Measurements from ENCODE around the gene TYW1B. TPM values are rescaled to one million over a fixed set of nuclear protein-coding genes. Genes with fewer than 3 reads are reported as not detected.
"Not testable (repeated sequence)": the region's sequence is repeated elsewhere in the genome, so short reads cannot be mapped to it uniquely, and the experiment has no call there.

Gene TYW1B
- total RNA-seq, 1 donor: 6.7 TPM

DNA sequence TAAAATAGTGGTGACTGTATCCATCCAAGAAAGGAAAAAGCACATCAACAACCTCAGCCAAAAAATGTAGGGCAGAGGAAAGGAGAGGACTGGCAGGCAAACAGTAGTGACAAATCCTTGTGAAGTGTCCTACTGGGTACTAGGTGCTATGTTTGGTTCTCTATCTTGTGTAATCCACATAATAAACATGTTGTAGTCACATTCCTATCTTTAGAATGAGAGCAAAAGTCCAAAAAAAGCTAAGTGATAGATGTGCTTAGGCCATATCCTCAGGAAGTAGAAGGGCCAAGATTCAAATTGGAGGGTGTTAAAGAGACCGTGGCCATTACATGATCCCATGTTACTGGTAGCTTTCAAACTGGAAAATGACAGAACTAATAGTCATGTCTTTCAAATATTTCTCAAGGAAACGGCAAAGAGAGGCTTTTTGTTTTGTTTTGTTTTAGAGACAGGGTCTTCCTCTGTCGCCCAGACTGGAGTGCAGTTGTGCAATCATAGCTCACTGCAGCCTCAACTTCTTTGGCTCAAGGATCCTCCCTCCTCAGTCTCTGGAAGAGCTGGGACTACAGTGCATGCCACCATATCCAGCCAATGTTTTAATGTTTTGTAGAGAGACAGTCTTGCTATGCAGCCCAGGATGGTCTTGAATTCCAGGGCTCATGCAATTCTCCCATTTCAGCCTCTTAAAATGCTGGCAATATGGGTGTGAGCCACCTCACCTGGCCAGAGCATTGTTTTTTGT is 244.2 kb downstream of the TYW1B start:
- not testable (repeated sequence) for DNase-seq (ENCODE audit: low read depth in 2 of 3, low spot score in 2 of 3)

DNA sequence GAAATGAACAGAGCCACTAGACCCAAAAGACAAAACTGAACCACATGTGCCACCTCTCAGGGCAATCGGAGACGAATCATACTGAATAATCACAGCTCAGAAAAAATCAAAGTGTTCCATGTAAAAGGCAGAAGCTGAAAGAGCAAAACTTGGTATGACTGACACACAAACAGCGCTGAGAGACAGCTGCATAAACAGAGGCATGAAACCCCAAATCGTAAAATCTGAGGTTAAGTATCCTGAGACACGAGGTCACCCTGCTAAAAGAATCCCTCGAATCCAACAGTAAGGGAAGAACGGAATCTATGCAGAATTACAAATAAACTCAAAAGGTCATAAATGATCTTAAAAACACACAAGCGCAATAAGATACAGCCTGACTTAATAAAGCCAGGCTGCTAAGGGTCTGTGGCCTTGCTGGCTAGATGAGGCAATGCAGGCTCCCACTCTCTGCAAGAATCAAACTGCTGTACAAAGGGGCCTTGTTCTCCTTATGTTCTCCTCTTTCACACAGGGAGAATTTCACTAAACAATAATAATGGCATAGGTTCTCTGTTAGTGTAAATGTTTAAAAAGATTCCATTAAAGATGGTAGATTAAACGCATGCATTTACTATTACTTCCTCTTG is 247.7 kb downstream of the TYW1B start:
- not testable (repeated sequence) for DNase-seq (ENCODE audit: low read depth in 2 of 3, low spot score in 2 of 3)

DNA sequence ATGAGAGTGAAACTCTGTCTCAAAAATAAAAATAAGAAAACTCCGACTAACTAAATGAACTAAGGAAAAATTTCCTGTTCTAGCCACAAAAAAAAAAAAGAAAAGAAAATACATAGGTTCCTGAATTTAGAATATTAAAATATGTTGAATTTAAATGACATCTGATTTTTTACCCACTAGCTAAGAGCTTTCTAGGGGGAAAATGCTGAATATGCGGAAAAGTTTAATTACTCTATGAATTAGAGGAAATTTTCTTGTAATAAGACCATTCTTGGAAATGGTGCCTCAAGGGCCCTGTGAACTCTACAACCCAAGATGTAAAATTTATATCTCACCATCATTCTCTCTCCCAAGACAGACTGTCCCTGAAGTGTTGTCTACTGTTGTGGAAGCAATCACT is 250.9 kb downstream of the TYW1B start:
- DNase-seq (ENCODE audit: low read depth in 2 of 3, low spot score in 2 of 3): no peak

DNA sequence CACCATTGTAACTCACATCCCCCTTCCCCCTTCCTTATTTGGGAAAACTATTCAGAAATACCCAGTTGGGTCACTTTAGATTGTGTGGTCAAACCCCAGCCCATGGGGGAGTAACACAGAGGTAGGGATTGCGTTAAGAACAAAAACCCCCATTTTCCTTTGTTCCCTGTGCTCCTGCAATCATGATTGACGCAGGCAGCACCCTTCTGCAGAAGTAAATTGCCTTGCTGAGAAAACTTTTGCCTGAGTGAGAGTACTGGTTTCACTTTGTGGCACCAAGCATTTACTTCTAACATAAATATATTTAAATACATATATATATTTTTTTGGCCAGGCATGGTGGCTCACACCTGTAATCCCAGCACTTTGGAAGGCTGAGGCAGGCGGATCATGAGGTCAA is 266.0 kb downstream of the TYW1B start:
- not testable (repeated sequence) for DNase-seq (ENCODE audit: low read depth in 2 of 3, low spot score in 2 of 3)

DNA sequence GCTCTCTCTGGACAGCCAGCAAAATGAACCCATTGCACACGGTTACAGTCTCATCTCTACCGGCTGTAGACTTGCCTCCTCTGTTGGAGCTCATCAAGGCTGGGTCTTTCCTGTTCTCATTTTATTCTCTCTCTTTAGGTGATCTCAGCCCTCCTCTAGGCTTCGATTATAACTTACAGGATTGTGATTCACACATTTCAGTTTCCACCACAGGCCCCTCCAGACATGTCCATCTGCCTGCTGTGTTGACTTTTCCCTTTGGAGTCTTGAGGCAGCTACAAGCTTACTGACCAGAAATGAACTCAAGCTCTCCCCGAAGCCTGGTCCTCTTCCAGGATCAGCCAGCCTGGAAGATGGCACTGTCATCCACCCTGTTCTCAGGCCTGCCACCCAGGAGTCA is 268.5 kb downstream of the TYW1B start:
- DNase-seq (ENCODE audit: low read depth in 2 of 3, low spot score in 2 of 3): not testable (repeated sequence)

DNA sequence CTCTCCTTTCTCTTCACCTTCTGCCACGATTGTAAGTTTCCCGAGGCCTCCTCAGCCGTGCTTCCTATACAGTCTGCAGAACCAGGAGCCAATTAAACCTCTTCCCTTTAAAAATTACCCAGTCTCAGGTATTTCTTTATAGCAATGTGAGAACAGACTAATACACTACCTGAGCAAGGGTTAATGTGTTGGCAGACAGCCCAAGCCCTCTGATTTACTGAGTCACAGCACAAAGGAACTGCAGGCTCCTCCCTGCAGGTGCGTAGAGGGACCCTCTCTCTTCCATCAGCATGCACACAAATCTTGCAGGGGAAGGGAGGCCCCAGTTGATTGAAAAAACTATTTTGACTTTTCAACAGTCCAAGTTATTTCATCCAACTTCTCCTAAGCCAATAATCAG is 271.3 kb downstream of the TYW1B start:
- DNase-seq (ENCODE audit: low read depth in 2 of 3, low spot score in 2 of 3): not testable (repeated sequence)

DNA sequence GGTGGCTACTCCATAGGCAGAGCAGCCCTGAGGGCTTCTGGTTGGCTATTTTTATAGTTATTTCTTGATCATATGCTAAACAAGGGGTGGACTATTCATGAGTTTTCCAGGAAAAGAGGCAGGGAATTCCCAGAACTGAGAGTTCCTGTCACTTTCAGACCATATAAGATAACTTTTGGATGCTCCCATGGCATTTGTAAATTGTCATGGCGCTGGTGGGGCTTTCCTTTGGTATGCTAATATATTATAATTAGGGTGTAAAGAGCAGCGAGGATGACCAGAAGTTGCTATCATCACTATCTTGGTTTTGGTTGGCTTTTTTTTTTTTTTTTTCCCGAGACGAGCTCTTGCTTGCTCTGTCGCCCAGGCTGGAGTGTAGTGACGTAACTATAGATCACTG is 272.8 kb downstream of the TYW1B start:
- DNase-seq (ENCODE audit: low read depth in 2 of 3, low spot score in 2 of 3): not testable (repeated sequence)

DNA sequence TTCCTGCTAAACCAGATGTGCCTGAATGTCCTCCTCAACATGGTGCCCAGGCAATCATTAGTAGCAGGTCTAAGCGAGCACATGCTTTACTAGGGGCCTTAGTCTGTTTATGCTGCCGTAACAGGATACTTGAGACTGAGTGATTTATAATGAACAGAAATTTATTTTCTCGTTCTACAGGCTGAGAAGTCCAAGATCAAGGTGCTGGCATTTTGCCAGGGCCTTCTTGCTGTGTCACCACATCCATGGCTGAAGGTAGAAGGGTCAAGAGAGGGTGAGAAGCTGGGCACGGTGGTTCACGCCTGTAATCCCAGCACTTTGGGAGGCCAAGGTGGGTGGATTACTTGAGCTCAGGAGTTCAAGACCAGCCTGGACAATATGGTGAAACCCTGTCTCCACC is 273.6 kb downstream of the TYW1B start:
- DNase-seq (ENCODE audit: low read depth in 2 of 3, low spot score in 2 of 3): not testable (repeated sequence)

DNA sequence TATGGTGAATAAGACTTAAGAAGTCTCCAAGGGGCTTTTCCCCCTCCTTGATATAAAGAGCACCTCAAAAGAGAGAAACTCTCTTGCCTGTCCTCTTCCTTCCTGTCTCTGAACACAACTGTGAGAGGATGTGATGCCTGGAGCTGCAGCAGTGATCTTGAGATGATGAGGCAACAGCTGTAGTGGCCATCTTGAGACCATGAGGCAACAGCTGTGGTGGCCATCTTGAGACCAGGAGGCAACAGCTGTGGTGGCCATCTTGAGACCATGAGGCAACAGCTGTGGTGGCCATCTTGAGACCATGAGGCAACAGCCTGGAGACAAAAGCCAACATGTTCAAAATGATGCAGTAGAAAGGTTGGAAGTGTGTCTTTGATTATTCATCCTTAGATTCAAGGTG is 277.5 kb downstream of the TYW1B start:
- not testable (repeated sequence) for DNase-seq (ENCODE audit: low read depth in 2 of 3, low spot score in 2 of 3)

DNA sequence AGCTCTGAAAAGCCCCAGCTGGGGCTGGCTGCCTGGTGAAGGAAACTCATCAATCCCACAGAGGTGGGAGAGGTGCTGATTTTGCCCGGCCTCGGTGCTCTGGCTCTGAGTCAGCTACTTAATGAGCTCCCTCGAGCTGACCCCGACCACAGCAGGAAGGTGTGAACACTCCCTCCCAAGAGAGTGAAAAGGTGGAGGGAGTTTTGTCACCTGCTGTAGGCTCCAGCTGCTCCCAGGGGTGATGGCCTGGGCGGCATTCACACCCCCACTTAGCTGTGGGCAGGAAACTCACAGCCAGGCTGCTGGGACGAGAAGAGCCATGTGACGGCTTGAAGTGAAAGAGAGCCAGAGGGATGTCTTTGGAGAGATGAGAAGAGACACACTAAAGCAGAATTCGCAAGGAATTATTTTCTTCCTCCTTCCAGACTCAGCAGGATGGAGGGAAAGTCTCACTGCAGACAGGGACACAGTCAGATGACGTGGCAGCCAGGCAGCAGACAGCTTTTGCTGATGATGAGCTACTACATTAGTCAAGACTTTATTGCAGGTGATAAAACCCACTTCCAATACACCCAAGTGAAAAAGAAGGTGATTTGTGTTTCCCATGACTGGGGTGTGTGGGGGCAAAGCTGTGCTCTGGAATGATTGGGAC is 281.3 kb downstream of the TYW1B start:
- DNase-seq (ENCODE audit: low read depth in 2 of 3, low spot score in 2 of 3): not testable (repeated sequence)

DNA sequence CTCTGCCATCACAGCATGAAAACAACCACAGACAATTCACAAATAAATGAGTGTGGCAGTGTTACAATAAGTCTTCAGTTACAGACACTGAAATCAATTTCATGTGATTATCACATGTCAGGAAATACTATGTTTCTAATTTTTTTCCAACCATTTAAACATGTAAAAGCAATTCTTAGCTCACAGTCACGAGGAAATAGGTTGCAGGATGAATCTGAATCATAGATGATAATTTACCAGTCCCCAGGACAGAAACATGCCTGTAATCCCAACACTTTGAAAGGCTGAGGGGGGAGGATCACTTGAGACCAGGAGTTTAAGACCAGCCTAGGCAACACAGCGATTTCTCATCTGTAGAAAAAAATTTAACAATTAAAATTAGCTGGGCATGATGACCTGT is 283.5 kb downstream of the TYW1B start:
- not testable (repeated sequence) for DNase-seq (ENCODE audit: low read depth in 2 of 3, low spot score in 2 of 3)

DNA sequence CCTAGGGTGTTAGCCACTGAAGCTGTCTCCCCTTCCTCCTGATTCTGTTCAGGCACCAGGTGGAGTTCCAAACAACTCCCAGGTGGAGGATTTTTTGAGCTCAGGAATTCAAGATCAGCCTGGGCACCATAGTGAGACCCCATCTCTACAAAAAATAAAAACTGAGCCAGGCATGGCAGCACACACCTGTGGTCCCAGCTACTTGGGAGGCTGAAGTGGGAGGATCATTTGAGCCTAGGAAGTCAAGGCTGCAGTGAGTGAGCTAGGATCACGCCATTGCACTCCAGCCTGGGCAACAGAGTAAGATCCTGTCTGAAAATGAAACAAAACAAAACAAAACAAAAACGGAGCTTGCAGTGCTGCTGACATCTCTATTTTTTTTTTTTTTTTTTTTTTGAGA is 287.1 kb downstream of the TYW1B start:
- no peak for DNase-seq (ENCODE audit: low read depth in 2 of 3, low spot score in 2 of 3)

DNA sequence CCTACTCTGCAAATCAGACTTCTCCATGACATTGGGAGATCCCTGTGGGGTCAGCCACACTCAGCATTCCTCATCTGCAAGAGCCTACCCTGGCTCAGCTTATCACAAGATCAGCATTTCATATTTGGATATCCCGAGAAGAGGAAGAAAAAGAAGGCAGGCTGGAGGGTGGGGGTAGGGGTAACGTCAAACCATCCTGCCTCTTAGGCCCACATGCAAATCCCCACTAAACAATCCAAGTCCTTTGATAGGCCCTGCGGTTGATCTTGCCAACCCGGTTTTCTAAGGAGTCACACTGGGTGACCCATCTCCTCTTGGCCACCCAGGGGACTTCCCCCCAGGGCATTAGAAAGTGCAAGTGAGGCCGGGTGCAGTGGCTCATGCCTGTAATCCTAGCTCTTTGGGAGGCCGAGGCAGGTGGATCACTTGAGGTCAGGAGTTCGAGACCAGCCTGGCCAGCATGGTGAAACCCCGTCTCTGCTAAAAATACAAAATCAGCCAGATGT is 287.8 kb downstream of the TYW1B start:
- DNase-seq (ENCODE audit: low read depth in 2 of 3, low spot score in 2 of 3): no peak

DNA sequence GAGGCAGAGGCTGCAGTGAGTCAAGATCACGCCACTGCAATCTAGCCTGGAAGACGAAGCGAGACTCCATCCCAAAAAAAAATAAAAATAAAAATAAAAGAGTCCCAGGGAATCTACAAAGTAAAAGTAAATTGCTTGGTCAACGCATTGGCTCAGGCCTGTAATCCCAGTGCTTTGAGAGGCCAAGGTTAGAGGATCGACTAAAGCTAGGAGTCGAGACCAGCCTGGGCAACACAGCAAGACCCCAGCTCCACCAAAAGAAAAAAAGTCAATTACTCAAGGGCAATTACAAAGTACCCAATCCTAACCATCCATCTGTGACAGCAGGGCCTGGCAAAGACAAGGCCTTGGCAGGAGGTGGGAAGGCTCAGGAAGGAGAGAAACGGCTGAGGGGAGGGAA is 288.3 kb downstream of the TYW1B start:
- no peak for DNase-seq (ENCODE audit: low read depth in 2 of 3, low spot score in 2 of 3)

DNA sequence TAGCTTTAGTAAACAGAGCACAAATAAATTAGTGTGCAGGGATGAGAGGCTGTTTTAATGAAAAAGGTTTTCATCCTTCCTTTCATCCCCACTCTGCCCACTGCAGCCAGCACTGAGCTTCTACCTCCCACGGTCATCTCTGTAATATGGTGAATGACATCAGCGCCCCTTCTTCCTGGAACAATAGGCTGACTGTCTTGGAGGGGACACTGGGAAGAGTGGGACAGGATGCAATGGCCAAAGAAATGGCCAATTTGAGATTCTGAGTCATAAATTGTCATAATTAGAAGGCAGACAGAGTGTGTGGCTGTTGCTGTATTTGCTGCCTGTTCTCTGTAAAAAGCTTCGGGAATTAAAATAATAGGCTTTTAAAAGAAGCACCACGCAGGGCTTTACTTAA is 289.1 kb downstream of the TYW1B start:
- no peak for DNase-seq (ENCODE audit: low read depth in 2 of 3, low spot score in 2 of 3)

DNA sequence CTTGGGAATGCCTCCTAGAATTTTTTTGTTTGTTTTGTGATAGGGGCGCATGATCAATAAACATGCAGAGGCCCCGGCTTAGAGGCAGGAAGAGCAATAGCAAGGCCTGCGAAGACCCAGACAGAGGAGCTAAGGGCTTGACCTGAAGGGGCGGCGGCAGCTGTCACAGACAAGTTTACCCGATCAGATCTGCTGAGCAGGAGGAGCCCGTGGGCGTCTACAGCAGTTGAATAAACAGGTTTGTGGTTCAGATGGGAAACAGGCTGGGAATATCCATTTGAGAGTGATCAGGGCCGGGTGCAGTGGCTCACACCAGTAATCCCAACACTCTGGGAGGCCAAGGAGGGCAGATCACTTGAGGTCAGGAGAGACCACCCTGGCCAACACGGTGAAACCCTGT is 289.9 kb downstream of the TYW1B start:
- no peak for DNase-seq (ENCODE audit: low read depth in 2 of 3, low spot score in 2 of 3)

DNA sequence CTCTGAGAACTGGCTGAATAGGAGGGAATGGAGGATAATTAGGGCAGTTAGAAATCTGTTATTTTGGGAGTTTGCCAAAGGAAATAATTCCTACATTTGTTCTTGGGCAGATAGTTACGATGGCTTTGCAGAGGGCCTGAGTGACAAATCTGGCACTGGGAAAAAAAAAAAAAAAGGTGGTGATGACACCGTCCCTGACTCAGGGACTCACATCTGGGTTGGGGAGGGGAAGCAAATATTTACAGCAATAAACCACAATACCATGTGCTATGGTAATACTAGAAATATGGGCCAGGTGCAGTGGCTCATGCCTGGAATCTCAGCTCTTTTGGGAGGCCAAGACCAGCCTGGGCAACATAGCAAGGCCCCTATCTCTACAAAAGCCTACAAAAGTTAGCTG is 292.0 kb downstream of the TYW1B start:
- DNase-seq (ENCODE audit: low read depth in 2 of 3, low spot score in 2 of 3): not testable (repeated sequence)

DNA sequence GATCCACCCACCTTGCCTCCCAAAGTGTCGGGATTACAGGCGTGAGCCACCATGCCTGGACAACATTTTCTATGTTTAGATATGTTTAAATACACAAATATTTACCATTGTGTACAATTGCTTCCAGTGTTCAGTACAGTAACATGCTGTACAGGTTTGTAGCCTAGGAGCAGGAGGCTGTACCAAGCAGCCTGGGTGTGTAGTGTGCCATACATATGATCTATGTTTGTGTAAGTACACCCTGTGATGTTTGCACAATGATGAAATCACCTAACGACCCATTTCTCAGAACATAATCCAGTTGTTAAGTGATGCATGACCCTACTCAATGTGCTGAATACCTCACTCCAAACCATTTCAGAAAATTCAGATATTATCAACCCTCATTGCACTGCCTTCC is 297.0 kb downstream of the TYW1B start:
- not testable (repeated sequence) for DNase-seq (ENCODE audit: low read depth in 2 of 3, low spot score in 2 of 3)

Measured in hematopoietic multipotent progenitor cell (in vitro differentiated cells).